GM13977 (cell line): Measurements from ENCODE around the gene BMPER.

Experiments used
- DNase-seq: peaks from one replicate; pipeline ENCODE4 v3.0.0; 2012; ENCODE audit warnings: low spot score
- in situ Hi-C: fragments of 300-500 bp; cut with MboI; formaldehyde crosslinking; loops from one replicate; pipeline ENCODE4 v1.12.0; 2022; ENCODE audit warnings: low sequenced_read_pairs, low pct_unique_long_range_greater_than_20kb, mixed read lengths, inconsistent platforms; ENCODE audit not compliant: unreplicated experiment
- TF ChIP-seq, protein P1 (sequence below): IDR thresholded peaks from 2 replicates; pipeline ENCODE4 v1.5.1; 2012; ENCODE audit warnings: mild to moderate bottlenecking, control low read depth; ENCODE audit not compliant: insufficient read depth; ENCODE audit errors: extremely low read depth, missing control alignments

Gene BMPER

DNA sequence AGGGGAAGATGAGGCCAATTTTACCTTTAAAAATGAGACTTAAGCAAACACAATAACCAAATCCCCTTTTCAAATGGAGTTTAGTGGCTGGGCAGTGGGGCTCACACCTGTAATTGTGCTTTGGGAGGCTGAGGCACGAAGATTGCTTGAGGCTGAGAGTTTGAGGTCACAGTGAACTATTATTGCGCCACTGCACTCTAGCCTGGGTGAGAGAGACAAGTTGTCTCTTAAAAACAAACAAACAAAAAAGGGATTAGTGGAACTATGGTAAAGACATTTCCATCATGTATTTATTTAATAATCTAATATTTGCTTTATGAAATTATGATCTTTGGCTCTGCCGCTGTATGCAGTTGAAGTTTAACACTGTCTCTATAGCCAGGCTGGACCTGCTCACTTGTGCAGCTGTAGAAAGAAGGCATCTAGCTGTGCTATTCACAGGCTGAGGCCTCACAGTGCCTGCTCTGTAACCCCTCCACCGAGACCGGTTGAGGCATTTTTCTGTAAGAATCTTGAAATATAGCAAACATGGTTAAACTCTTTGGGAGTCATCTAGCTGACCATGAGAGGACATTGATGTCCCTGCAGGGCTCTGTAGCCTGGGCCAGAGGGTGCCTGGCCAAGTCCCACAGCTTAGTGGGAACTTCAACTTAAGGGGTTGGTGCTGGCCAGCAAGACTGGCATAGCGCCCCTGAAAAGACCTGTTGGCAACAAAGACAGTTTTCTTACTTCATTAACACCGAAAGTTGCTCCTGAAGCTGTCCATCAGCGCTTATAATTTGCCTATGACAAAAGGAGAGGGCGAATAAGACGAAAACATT, 131.8 kb downstream of the BMPER start:
- in situ Hi-C loops, result no loop called here
- TF ChIP-seq, protein P1, sequence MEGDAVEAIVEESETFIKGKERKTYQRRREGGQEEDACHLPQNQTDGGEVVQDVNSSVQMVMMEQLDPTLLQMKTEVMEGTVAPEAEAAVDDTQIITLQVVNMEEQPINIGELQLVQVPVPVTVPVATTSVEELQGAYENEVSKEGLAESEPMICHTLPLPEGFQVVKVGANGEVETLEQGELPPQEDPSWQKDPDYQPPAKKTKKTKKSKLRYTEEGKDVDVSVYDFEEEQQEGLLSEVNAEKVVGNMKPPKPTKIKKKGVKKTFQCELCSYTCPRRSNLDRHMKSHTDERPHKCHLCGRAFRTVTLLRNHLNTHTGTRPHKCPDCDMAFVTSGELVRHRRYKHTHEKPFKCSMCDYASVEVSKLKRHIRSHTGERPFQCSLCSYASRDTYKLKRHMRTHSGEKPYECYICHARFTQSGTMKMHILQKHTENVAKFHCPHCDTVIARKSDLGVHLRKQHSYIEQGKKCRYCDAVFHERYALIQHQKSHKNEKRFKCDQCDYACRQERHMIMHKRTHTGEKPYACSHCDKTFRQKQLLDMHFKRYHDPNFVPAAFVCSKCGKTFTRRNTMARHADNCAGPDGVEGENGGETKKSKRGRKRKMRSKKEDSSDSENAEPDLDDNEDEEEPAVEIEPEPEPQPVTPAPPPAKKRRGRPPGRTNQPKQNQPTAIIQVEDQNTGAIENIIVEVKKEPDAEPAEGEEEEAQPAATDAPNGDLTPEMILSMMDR, result no peak
- no peak for DNase-seq

DNA sequence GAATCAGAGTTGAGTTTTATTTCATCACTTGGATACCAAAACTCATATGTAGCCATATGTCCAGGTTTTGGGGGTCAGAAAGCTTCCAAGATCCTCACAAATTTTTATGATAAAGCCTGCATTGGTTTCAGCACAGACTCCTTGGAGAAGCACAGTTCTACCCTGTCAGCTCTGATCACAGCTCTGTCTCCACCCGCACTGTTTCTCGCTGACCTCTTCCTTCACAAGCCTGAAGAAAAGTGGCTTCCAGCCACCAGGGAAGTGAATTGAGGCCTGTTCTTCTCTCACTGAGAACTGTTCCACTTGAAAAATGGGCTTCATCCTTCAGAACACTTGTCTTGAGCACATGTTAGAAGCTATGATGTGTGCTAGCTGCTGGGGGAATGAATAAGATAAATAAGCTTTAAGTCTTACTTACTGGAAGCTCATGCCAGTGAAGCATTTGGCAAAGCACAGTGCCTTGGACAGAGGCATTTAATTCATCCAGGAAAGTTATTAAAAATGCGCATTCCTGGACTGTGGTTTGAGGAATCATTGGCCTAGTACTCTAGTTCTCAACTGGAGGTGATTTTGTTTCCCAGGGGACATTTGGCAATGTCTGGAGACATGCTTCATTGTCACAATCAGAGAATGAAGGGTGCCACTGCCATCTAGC, 133.6 kb downstream of the BMPER start:
- DNase-seq, result no peak

DNA sequence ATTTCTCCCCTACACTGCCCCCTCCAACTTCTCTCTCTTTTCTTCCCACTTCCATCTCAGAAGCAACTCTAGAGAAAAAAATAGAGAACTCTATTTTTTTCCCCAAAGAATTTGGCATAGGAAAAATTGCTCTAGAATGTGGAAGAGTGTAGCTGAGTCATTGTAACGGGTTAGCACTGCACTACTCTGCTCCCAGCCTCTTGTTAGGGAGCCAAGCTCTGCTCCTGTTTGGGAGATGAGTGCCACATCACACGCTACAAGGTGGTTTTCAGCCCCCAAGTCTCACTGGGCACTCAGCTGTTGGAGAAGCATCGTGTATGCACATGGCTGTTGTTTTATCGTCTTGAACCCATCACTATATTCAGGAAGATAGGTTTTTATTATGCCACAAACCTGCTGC, 136.4 kb downstream of the BMPER start:
- no peak for DNase-seq
- in situ Hi-C loops, result no loop called here
- TF ChIP-seq, protein P1, result no peak

More for the DNA sequence above, 133.6 kb downstream of the BMPER start:
- TF ChIP-seq, protein P1, result no peak
- in situ Hi-C loops, result no loop called here

DNA sequence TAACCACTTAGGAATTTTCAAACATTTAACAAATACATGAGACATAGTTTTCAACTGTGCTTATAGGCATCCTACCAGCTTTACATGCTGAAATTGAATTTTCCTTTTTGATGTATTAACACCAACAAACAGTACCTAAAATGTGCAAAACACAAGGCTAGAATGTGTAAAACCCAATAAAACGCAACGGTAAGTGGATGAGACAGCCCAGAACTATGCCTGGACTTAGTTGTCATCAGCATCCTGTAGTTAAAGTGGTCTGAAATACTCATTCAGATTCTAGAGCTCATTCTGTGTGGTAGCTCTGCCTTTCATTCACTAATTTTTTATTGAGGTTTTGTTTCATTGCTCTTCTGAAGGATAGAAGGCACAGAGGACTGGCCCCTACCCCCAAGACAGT, 137.1 kb downstream of the BMPER start:
- TF ChIP-seq, protein P1, result no peak
- in situ Hi-C loops, result no loop called here

DNA sequence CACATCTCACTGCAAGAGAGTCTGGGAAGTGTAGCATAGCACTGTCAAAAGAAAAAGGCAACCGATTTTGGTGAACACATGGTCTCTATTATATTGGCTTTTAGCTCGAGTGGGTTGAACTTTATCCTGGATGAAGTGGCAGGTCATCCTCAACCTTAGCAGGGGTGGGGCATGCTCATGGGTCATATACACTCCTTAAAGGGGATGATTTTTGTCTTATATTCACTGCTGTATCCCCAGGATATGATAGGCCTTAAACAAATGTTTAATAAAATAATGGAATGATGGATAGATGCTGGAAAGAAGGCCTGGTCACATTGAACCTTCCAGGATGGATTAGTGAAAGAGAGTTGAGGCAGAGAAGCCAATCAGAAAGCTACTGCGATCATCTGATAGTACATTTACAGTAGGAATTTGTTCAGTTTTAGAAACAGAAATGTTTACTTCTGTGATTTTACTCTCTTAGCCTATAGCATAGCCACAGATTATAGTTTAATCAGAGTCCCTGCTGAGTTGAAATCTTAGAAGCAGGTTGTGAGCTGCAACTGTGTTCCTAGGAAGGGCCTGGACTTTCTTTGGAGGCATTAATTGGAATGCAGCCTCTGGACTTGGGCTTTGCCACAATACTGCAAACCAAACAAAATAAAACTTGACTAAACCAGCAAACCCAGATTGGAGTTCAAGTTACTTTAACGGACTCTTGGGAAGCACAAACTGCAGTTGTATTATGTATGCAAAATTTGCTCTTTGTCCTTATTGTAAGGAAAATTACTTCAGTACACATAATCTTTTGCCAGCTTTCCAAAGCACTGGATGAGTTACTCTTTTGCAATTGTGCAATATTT, 138.3 kb downstream of the BMPER start:
- in situ Hi-C loops, result no loop called here
- TF ChIP-seq, protein P1, result no peak
- no peak for DNase-seq

More for the DNA sequence above, 137.1 kb downstream of the BMPER start:
- DNase-seq, result no peak

DNA sequence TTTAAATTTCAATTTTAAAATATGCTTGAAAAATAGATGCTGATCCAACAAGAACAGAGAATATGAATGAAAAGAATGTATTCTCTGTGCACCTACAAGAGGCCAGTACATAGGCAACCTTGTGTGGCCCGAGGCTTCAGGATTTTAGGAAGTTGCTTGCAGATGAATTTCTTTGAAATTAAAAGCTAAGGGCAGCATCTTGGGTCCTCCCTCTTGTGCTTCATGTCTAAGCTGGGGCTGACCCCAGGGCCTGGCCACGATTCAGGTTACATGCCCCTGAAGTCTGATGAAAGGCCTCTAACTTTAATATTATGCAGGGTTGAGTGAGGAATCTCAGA, 138.9 kb downstream of the BMPER start:
- in situ Hi-C loops, result no loop called here
- TF ChIP-seq, protein P1, result no peak
- DNase-seq, result no peak
